GM12878 (cell line): ENCODE measurements around the gene SMARCB1. TPM values are rescaled to one million over a fixed set of nuclear protein-coding genes. Genes with fewer than 3 reads are reported as not detected.

Experiments used
- BACH1 ChIP-seq: fragments of 450-650 bp; IDR thresholded peaks from 2 replicates; pipeline ENCODE4 v1.6.1; 2017; ENCODE audit warnings: mild to moderate bottlenecking, borderline replicate concordance
- CEBPB ChIP-seq, 2 experiments: fragments of 150-350 bp in 1 of 2; IDR thresholded peaks; 2 replicates each; pipeline ENCODE4 v1.6.1; 2012 to 2014; ENCODE audit warnings: low read depth in 2 of 2, low read length in 2 of 2, borderline replicate concordance in 1 of 2, inconsistent platforms in 1 of 2
- CHD2 ChIP-seq: IDR thresholded peaks from 2 replicates; pipeline ENCODE4 v1.6.1; 2011; ENCODE audit warnings: low read depth, low read length, improper control_type of control experiment, borderline replicate concordance
- CTCF ChIP-seq, 3 experiments: IDR thresholded peaks in 2 of 3; conservative IDR thresholded peaks in 1 of 3; 2 replicates each; pipeline ENCODE4 v1.5.1; 2011; ENCODE audit warnings: low read depth in 3 of 3, low read length in 3 of 3, mild to moderate bottlenecking in 3 of 3, control low read depth in 2 of 3, moderate library complexity in 2 of 3, inconsistent platforms in 1 of 3, mixed read lengths in 1 of 3; ENCODE audit not compliant: control insufficient read depth in 2 of 3, insufficient read depth in 1 of 3; ENCODE audit errors: extremely low read depth in 1 of 3
- ELK1 ChIP-seq: IDR thresholded peaks from 2 replicates; pipeline ENCODE4 v1.6.1; 2012; ENCODE audit warnings: low read depth, low read length, improper control_type of control experiment
- EZH2 ChIP-seq: IDR thresholded peaks from 2 replicates; pipeline ENCODE4 v1.6.1; 2012; ENCODE audit warnings: low read depth, mild to moderate bottlenecking, control low read depth, inconsistent platforms, low read length, borderline replicate concordance; ENCODE audit not compliant: control insufficient read depth
- HDAC2 ChIP-seq: fragments of 200-600 bp; sonication (generic); IDR thresholded peaks from 2 replicates; pipeline ENCODE4 v1.6.1; 2017
- MXI1 ChIP-seq: fragments of 150-350 bp; IDR thresholded peaks from 2 replicates; pipeline ENCODE4 v1.6.1; 2011; ENCODE audit warnings: low read depth, mild to moderate bottlenecking, inconsistent platforms, low read length, improper control_type of control experiment
- NFXL1 ChIP-seq: fragments of 450-650 bp; IDR thresholded peaks from 2 replicates; pipeline ENCODE4 v1.6.1; 2017; ENCODE audit warnings: antibody characterized with exemption, mild to moderate bottlenecking, borderline replicate concordance
- POLR2AphosphoS2 ChIP-seq: IDR thresholded peaks from 2 replicates; pipeline ENCODE4 v1.6.1; 2011; ENCODE audit warnings: low read depth, mild to moderate bottlenecking, low read length, improper control_type of control experiment, moderate library complexity
- PRDM15 ChIP-seq: fragments of 450-650 bp; formaldehyde crosslinking; IDR thresholded peaks from 2 replicates; pipeline ENCODE4 v1.4.0; 2020; ENCODE audit warnings: mild to moderate bottlenecking, moderate library complexity
- SPI1 ChIP-seq: IDR thresholded peaks from 2 replicates; pipeline ENCODE4 v1.6.1; 2011; ENCODE audit warnings: low read depth, mild to moderate bottlenecking, low read length, moderate library complexity, borderline replicate concordance; ENCODE audit not compliant: insufficient read depth
- TBL1XR1 ChIP-seq: IDR thresholded peaks from 2 replicates; pipeline ENCODE4 v1.6.1; 2012; ENCODE audit warnings: low read depth, low read length, improper control_type of control experiment
- TCF12 ChIP-seq: IDR thresholded peaks from 2 replicates; pipeline ENCODE4 v1.6.1; 2011; ENCODE audit warnings: low read depth, mild to moderate bottlenecking, low read length
- ZNF207 ChIP-seq: fragments of 450-650 bp; IDR thresholded peaks from 2 replicates; pipeline ENCODE4 v1.6.1; 2014; ENCODE audit warnings: antibody characterized with exemption, mild to moderate bottlenecking, borderline replicate concordance
- ZNF217 ChIP-seq: fragments of 450-650 bp; IDR thresholded peaks from 2 replicates; pipeline ENCODE4 v1.6.1; 2017; ENCODE audit warnings: antibody characterized with exemption, mild to moderate bottlenecking
- ZNF274 ChIP-seq: IDR thresholded peaks from one replicate; pipeline ENCODE4 v1.8.0; 2011; ENCODE audit not compliant: insufficient read length, insufficient read depth
- ZNF592 ChIP-seq: fragments of 450-650 bp; IDR thresholded peaks from 2 replicates; pipeline ENCODE4 v1.6.1; 2017; ENCODE audit warnings: mild to moderate bottlenecking, moderate library complexity
- polyA plus RNA-seq, 11 experiments: library from polyadenylated mRNA; depleted of rRNA in 4 of 11; unstranded in 6 of 11; stranded (reverse) in 5 of 11; fragments of >200 nt; fragmentation: Nextera tagmentation in 4 of 11; fragmentation: Illumina TruSeq in 1 of 11; extraction: Ambion mirVana in 4 of 11; extraction: Trizol in 1 of 11; gene quantifications; 1 replicate in 1 of 11; 2 replicates in 10 of 11; pipeline versions ENCODE4 v1.2.1 to v1.2.3, GENCODE V29; 2011 to 2016; ENCODE audit warnings: inconsistent platforms in 2 of 11, missing spikeins in 2 of 11, low read depth in 1 of 11
- total RNA-seq, 4 experiments: library from RNA; depleted of rRNA in 3 of 4; stranded (reverse); fragments of >200 nt in 3 of 4; fragmentation: Illumina TruSeq in 1 of 4; extraction: Trizol in 1 of 4; gene quantifications; 2 replicates each; pipeline versions ENCODE4 v1.2.1 to v1.2.3, GENCODE V29; 2013 to 2021

SMARCB1 gene
- total and polyA plus RNA-seq, 10 of the 15 experiments (the other 5 are each of a cell fraction or from before 2014, with no cell fraction given), result 9.1 to 215 (median 183) TPM

- TF ChIP-seq ZNF592 (no peak), CHD2 (peak; percentile 94), NFXL1 (no peak), BACH1 (peak; percentile 85), MXI1 (peak; percentile 95), POLR2AphosphoS2 (0 out of 2 replicates have a peak, but pooled peaks have one; percentile 30), CEBPB (IDR thresholded peaks at IDR 0.05; ENCODE audit: borderline replicate concordance in 1 of 2, low read depth in 2 of 2, low read length in 2 of 2) (no peak), ZNF207 (peak; percentile 71; the same call in 1 of the 2 replicates), ELK1 (no peak), ZNF217 (no peak), SPI1 (peak; percentile 72; the same call in 1 of the 2 replicates), CTCF (IDR thresholded peaks at IDR 0.05 in 2 of 3, conservative IDR thresholded peaks at IDR 0.05 in 1 of 3; ENCODE audit: control insufficient read depth in 2 of 3, extremely low read depth in 1 of 3, insufficient read depth in 1 of 3, low read depth in 3 of 3, low read length in 3 of 3) (no peak), EZH2 (no peak), ZNF274 (no peak), TBL1XR1 (peak; percentile 52; the same call in 1 of the 2 replicates), PRDM15 (no peak), TCF12 (0 out of 2 replicates have a peak, but pooled peaks have one; percentile 63), HDAC2 (peak; percentile 83; the same call in 1 of the 2 replicates)
Observed at GRCh38 chr22:23838681-23839468, 52.1 kb downstream of the SMARCB1 start, which contains the start of gene DERL3 (continued).
